ENCODE data around the gene HGFAC. TPM values are rescaled to one million over a fixed set of nuclear protein-coding genes. Genes with fewer than 3 reads are reported as not detected.

HGFAC gene
- total RNA-seq, 1 experiment from 2014 or later, result 0.37 TPM

DNA sequence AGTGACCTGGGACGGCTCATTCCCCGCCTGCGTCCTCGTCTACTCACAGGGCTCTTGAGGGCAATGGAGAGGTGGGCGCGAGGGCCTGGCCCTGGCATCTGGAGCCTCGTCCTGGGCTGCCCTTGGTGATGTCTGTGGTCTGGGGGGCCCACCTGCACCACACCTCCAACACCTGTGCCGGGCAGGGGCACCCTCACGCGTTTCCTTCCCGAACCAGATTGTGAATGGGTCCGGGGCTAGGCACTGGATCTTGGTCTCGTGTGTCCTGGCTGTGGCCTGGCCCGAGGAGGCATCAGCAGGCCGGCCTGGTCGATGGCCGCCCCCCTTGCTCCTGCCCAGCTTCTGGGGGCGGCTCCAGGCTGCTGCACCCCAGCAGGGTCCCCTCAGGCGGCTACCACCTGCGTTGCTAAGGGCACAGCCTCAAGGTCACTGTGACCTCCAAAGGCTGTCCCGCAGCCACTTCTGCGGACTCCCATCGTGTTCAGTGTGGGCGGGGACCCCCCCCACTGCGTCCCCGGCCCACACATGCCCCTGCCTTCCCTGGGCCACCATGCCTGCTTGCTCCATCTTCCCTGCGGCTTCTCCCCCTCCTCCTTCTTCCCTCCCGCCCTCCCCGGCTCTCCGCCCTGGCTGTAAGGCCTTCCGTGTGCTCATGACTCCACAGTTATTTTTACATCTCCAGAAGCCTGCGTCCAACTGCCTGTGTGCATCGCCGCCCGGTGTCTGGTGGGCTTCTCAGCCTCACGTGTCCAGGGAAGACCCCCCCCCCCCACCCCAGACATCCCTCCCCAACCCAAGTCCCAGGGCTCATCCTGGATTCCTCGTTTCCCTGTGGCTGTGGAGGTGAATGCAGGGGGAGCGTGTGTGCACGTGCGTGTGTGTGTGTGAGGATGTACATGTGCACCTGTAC lies 25.2 kb downstream of the HGFAC start:
- no peaks in the 10 kb centered on the region for H3K23me2 ChIP-seq (ENCODE audit: insufficient read length, low read depth, low read length, poor library complexity, severe bottlenecking)
- H2BK20ac ChIP-seq (ENCODE audit: low read depth, low read length, poor library complexity, severe bottlenecking), result no peak overlapping the region
- TF ChIP-seq, protein P1, sequence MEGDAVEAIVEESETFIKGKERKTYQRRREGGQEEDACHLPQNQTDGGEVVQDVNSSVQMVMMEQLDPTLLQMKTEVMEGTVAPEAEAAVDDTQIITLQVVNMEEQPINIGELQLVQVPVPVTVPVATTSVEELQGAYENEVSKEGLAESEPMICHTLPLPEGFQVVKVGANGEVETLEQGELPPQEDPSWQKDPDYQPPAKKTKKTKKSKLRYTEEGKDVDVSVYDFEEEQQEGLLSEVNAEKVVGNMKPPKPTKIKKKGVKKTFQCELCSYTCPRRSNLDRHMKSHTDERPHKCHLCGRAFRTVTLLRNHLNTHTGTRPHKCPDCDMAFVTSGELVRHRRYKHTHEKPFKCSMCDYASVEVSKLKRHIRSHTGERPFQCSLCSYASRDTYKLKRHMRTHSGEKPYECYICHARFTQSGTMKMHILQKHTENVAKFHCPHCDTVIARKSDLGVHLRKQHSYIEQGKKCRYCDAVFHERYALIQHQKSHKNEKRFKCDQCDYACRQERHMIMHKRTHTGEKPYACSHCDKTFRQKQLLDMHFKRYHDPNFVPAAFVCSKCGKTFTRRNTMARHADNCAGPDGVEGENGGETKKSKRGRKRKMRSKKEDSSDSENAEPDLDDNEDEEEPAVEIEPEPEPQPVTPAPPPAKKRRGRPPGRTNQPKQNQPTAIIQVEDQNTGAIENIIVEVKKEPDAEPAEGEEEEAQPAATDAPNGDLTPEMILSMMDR (conservative IDR thresholded peaks at IDR 0.05), result no peak; the same call in 2 of the 3 replicates
- H3K27ac ChIP-seq (ENCODE audit: insufficient read length, low read depth, low read length), result no peak overlapping the region
- H3K27me3 Mint-ChIP-seq (ENCODE audit: low read depth), result peaks cover 60% of the 10 kb centered on the region
- no peak overlapping the region for H2BK5ac ChIP-seq (ENCODE audit: insufficient read length, low read length)
- H3K14ac ChIP-seq (ENCODE audit: insufficient read depth, low read length), result peak overlapping the region; percentile 3; the same call in 1 of the 2 replicates
- WGBS (ENCODE audit: extremely low coverage, insufficient read length, low lambda C conversion rate), result no CpG with 5 or more reads among the region's 40 CpGs
- H3K79me2 ChIP-seq (ENCODE audit: insufficient read depth, low read length), result no peaks in the 10 kb centered on the region
- H3K56ac ChIP-seq (ENCODE audit: insufficient read length, low read depth, low read length), result no peak overlapping the region
- no peak for DNase-seq
- H3K27ac Mint-ChIP-seq, result no peak overlapping the region
- H4K91ac ChIP-seq (ENCODE audit: insufficient read length, low read depth, low read length), result no peak overlapping the region
- H4K8ac ChIP-seq (replicated peaks; ENCODE audit: insufficient read length, low read depth, low read length), result no peak overlapping the region
- H3K23ac ChIP-seq (ENCODE audit: insufficient read length, low read depth, low read length), result no peak overlapping the region
- no peak overlapping the region for H2BK120ac ChIP-seq (ENCODE audit: low read depth, low read length, poor library complexity, severe bottlenecking)
- H4K20me1 ChIP-seq (ENCODE audit: control insufficient read depth, insufficient read depth, insufficient read length), result no peaks in the 10 kb centered on the region
- peaks cover 6% of the 10 kb centered on the region; the same call in 1 of the 2 replicates for H3K27me3 ChIP-seq (ENCODE audit: insufficient read depth, low read length)
- H3K36me3 Mint-ChIP-seq (ENCODE audit: insufficient read depth in 1 of 3, low read depth in 3 of 3), result no peaks in the 10 kb centered on the region
- H3K9ac ChIP-seq (ENCODE audit: extremely low read depth, insufficient read length, low read length), result no peak overlapping the region
- H3K4ac ChIP-seq (ENCODE audit: low read depth, low read length), result no peak overlapping the region
- no peaks in the 10 kb centered on the region for H3K4me1 ChIP-seq (ENCODE audit: insufficient read depth, low read length)
- H3K4me3 Mint-ChIP-seq, result no peak overlapping the region
- no peak overlapping the region for H3K18ac ChIP-seq (ENCODE audit: insufficient read length, low read depth, low read length)
- no peak overlapping the region for H2BK12ac ChIP-seq (ENCODE audit: insufficient read length, low read depth, low read length)
- H3K4me2 ChIP-seq (ENCODE audit: insufficient read depth, insufficient read length, low read length), result no peak overlapping the region
- peaks cover 6 to 9% of the 10 kb centered on the region in 2 experiments; a peak in 1 of 4 replicates for H3K4me1 Mint-ChIP-seq
- H3K9me3 ChIP-seq (ENCODE audit: control insufficient read depth, low read depth, low read length), result no peaks in the 10 kb centered on the region
- no peak overlapping the region for H3T11ph ChIP-seq (ENCODE audit: low read length)
- no peak overlapping the region for H2BK15ac ChIP-seq (ENCODE audit: low read depth, low read length)
- no peak overlapping the region for H2AK5ac ChIP-seq (ENCODE audit: insufficient read length, low read length)
- no peak overlapping the region for H4K5ac ChIP-seq (ENCODE audit: insufficient read length, low read depth, low read length)
- H3K9me3 Mint-ChIP-seq, result no peaks in the 10 kb centered on the region
- H3K79me1 ChIP-seq (ENCODE audit: insufficient read depth, low read depth, low read length, poor library complexity, severe bottlenecking), result no peaks in the 10 kb centered on the region
- no peak overlapping the region for H2AFZ ChIP-seq (ENCODE audit: low read length)

Measured in H9 (cell line).